H1 (cell line): ENCODE data around the gene SPCS1.

Experiments
- CEBPB ChIP-seq: IDR thresholded peaks from 2 replicates; pipeline ENCODE4 v1.6.1; 2012; ENCODE audit warnings: low read depth, low read length
- EP300 ChIP-seq, 2 experiments: IDR thresholded peaks; 1 replicate in 1 of 2; 2 replicates in 1 of 2; pipeline ENCODE4 v1.6.1; 2011 to 2012; ENCODE audit warnings: low read depth in 2 of 2, low read length in 2 of 2, mild to moderate bottlenecking in 2 of 2, borderline replicate concordance in 1 of 2, inconsistent platforms in 1 of 2, moderate library complexity in 1 of 2
- EZH2 ChIP-seq: fragments of 200-600 bp; sonication (generic); IDR thresholded peaks from 2 replicates; pipeline ENCODE4 v1.7.1; 2012; ENCODE audit warnings: low read depth, mild to moderate bottlenecking, moderate library complexity, low read length, inconsistent platforms; ENCODE audit not compliant: severe bottlenecking
- POLR2A ChIP-seq, 2 experiments: IDR thresholded peaks; 1 replicate in 1 of 2; 2 replicates in 1 of 2; pipeline ENCODE4 v1.6.1; 2011; ENCODE audit warnings: low read depth in 2 of 2, low read length in 2 of 2, mild to moderate bottlenecking in 2 of 2; ENCODE audit errors: control extremely low read depth in 1 of 2
- POLR2AphosphoS5 ChIP-seq: IDR thresholded peaks from 2 replicates; pipeline ENCODE4 v1.6.1; 2011; ENCODE audit warnings: low read depth, low read length
- RNF2 ChIP-seq: fragments of 200-900, 300-1000 bp; sonication (generic); IDR thresholded peaks from 2 replicates; pipeline ENCODE4 v1.7.1; 2016; ENCODE audit warnings: borderline replicate concordance, low read depth, mild to moderate bottlenecking, antibody characterized with exemption, low read length; ENCODE audit not compliant: poor library complexity, severe bottlenecking; ENCODE audit errors: missing control alignments
- SP2 ChIP-seq: IDR thresholded peaks from 2 replicates; pipeline ENCODE4 v1.6.1; 2012; ENCODE audit warnings: mild to moderate bottlenecking, low read length, inconsistent platforms
- SP4 ChIP-seq: IDR thresholded peaks from 2 replicates; pipeline ENCODE4 v1.6.1; 2012; ENCODE audit warnings: low read length, inconsistent platforms
- TF ChIP-seq, protein P1 (sequence below), 3 experiments: IDR thresholded peaks; 1 replicate in 2 of 3; 2 replicates in 1 of 3; pipeline versions ENCODE4 v1.5.1 to v1.6.1; 2011; ENCODE audit warnings: low read length in 3 of 3, mild to moderate bottlenecking in 3 of 3, inconsistent platforms in 2 of 3, low read depth in 1 of 3, moderate library complexity in 1 of 3; ENCODE audit not compliant: insufficient read depth in 1 of 3; ENCODE audit errors: control extremely low read depth in 1 of 3
- TF ChIP-seq, protein P2 (sequence below): IDR thresholded peaks from 2 replicates; pipeline ENCODE4 v1.6.1; 2012; ENCODE audit warnings: low read length, inconsistent platforms
- TF ChIP-seq, protein P3 (sequence below): IDR thresholded peaks from 2 replicates; pipeline ENCODE4 v1.6.1; 2011; ENCODE audit warnings: low read length, improper control_type of control experiment

DNA sequence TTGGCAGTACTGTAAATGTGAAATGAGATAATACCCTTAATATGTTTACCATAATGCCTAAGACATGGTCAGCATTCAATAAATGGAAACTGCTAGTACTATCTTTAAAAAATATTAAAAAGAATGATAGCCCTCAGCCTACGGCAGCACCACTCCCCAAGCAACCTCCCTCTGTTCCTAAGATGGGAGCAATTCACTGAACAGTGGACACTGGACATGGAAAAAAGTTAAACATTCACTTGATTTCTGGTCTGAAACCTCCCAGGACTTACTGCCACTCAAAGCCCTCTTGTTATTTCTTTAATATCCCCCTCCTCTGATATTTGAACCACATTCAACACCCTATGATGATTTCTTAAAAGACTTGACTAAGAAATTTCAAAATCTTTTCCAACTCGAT, 37.8 kb downstream of the SPCS1 start:
- TF ChIP-seq, protein P1, sequence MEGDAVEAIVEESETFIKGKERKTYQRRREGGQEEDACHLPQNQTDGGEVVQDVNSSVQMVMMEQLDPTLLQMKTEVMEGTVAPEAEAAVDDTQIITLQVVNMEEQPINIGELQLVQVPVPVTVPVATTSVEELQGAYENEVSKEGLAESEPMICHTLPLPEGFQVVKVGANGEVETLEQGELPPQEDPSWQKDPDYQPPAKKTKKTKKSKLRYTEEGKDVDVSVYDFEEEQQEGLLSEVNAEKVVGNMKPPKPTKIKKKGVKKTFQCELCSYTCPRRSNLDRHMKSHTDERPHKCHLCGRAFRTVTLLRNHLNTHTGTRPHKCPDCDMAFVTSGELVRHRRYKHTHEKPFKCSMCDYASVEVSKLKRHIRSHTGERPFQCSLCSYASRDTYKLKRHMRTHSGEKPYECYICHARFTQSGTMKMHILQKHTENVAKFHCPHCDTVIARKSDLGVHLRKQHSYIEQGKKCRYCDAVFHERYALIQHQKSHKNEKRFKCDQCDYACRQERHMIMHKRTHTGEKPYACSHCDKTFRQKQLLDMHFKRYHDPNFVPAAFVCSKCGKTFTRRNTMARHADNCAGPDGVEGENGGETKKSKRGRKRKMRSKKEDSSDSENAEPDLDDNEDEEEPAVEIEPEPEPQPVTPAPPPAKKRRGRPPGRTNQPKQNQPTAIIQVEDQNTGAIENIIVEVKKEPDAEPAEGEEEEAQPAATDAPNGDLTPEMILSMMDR (IDR thresholded peaks at IDR 0.05; ENCODE audit: control extremely low read depth in 1 of 3, insufficient read depth in 1 of 3, low read depth in 1 of 3, low read length in 3 of 3): no peak
- TF ChIP-seq EZH2 (no peak), POLR2AphosphoS5 (no peak), RNF2 (no peak), SP4 (no peak), SP2 (no peak), POLR2A (IDR thresholded peaks at IDR 0.05; ENCODE audit: control extremely low read depth in 1 of 2, low read depth in 2 of 2, low read length in 2 of 2) (no peak), EP300 (IDR thresholded peaks at IDR 0.05; ENCODE audit: borderline replicate concordance in 1 of 2, low read depth in 2 of 2, low read length in 2 of 2) (no peak), CEBPB (no peak)
- TF ChIP-seq, protein P2, sequence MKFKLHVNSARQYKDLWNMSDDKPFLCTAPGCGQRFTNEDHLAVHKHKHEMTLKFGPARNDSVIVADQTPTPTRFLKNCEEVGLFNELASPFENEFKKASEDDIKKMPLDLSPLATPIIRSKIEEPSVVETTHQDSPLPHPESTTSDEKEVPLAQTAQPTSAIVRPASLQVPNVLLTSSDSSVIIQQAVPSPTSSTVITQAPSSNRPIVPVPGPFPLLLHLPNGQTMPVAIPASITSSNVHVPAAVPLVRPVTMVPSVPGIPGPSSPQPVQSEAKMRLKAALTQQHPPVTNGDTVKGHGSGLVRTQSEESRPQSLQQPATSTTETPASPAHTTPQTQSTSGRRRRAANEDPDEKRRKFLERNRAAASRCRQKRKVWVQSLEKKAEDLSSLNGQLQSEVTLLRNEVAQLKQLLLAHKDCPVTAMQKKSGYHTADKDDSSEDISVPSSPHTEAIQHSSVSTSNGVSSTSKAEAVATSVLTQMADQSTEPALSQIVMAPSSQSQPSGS: no peak
- TF ChIP-seq, protein P3, sequence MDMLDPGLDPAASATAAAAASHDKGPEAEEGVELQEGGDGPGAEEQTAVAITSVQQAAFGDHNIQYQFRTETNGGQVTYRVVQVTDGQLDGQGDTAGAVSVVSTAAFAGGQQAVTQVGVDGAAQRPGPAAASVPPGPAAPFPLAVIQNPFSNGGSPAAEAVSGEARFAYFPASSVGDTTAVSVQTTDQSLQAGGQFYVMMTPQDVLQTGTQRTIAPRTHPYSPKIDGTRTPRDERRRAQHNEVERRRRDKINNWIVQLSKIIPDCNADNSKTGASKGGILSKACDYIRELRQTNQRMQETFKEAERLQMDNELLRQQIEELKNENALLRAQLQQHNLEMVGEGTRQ: no peak
